AG09319 (cell line): ENCODE data around the gene ME1.
"Not testable (repeated sequence)": the region's sequence is repeated elsewhere in the genome, so short reads cannot be mapped to it uniquely, and the experiment has no call there.

ENCODE experiments used
- DNase-seq: peaks from one replicate; pipeline ENCODE4 v3.0.0-alpha.2; 2010; ENCODE audit warnings: low read depth; ENCODE audit errors: extremely low read depth
- CTCF ChIP-seq: IDR thresholded peaks from 2 replicates; pipeline ENCODE4 v1.5.1; 2011; ENCODE audit warnings: low read depth, mild to moderate bottlenecking, inconsistent platforms, low read length, moderate library complexity

Gene ME1

GRCh38 chr6:83459663-83460062 is 28.8 kb upstream of the ME1 start:
- no peak for TF ChIP-seq CTCF
- no peak for DNase-seq

GRCh38 chr6:83450015-83450414 is 19.2 kb upstream of the ME1 start:
- not testable (repeated sequence) for DNase-seq

- DNase-seq, result not testable (repeated sequence)
Measured at GRCh38 chr6:83444086-83444699, 13.3 kb upstream of the ME1 start.

GRCh38 chr6:83443516-83443915 is 12.7 kb upstream of the ME1 start:
- TF ChIP-seq CTCF, result no peak
- DNase-seq, result no peak

- DNase-seq, result no peak
- no peak for TF ChIP-seq CTCF
Measured at GRCh38 chr6:83442752-83443151, 11.9 kb upstream of the ME1 start.

GRCh38 chr6:83439201-83439600 is 8.3 kb upstream of the ME1 start:
- TF ChIP-seq CTCF, result no peak
- DNase-seq, result no peak

GRCh38 chr6:83436674-83437073 is 5.8 kb upstream of the ME1 start:
- no peak for TF ChIP-seq CTCF
- no peak for DNase-seq

GRCh38 chr6:83433177-83433576 is 2.3 kb upstream of the ME1 start:
- TF ChIP-seq CTCF, result no peak
- DNase-seq, result no peak
